ENCODE results near the gene ZNRF3.

DNA sequence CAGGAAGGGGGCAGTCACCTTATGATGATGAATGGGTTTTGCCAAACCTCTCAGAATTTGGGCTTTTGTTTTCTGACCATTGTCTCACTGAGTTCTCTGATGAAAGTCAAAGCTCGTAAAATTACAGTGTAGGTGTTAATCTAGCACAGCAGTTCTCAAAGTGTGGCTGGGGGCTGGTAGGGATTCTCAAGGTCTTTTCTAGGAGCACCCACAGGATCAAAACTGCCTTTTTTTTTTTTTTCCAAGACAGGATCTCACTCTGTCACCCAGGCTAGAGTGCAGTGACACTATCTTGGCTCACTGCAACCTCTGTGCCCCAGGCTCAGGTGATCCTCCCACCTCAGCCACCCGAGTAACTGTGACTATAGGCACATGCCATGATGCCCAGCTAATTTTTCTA is 112.2 kb downstream of the ZNRF3 start:
- TF ChIP-seq CTCF (IDR thresholded peaks at IDR 0.05): no peak
- TF ChIP-seq POLR2A (IDR thresholded peaks at IDR 0.05; ENCODE audit: low read depth): no peak
- no peak for TF ChIP-seq POLR2AphosphoS5 (IDR thresholded peaks at IDR 0.05)
